GM12874 (cell line): ENCODE results near the gene ATP6V0A4.

Source experiments
- CTCF ChIP-seq: IDR thresholded peaks from 2 replicates; pipeline ENCODE4 v1.5.1; 2011; ENCODE audit warnings: low read depth, mild to moderate bottlenecking, control low read depth, low read length, moderate library complexity; ENCODE audit not compliant: insufficient read depth

The ATP6V0A4 gene

GRCh38 chr7:138670594-138670993 lies 127.4 kb downstream of the ATP6V0A4 start:
- TF ChIP-seq CTCF, result no peak

GRCh38 chr7:138669364-138669763 lies 128.6 kb downstream of the ATP6V0A4 start:
- no peak for TF ChIP-seq CTCF

GRCh38 chr7:138668946-138669345 lies 129.1 kb downstream of the ATP6V0A4 start:
- TF ChIP-seq CTCF, result no peak

GRCh38 chr7:138668229-138668596 lies 129.8 kb downstream of the ATP6V0A4 start:
- no peak for TF ChIP-seq CTCF

GRCh38 chr7:138667535-138668228 lies 130.3 kb downstream of the ATP6V0A4 start:
- TF ChIP-seq CTCF, result no peak

GRCh38 chr7:138666385-138666784 lies 131.6 kb downstream of the ATP6V0A4 start:
- TF ChIP-seq CTCF, result no peak

GRCh38 chr7:138665669-138666140 lies 132.3 kb downstream of the ATP6V0A4 start:
- no peak for TF ChIP-seq CTCF
